Mesothelial cell of epicardium (in vitro differentiated cells): Measurements from ENCODE around the gene BICRA. TPM values are rescaled to one million over a fixed set of nuclear protein-coding genes. Genes with fewer than 3 reads are reported as not detected.
"Not testable (repeated sequence)": the region's sequence is repeated elsewhere in the genome, so short reads cannot be mapped to it uniquely, and the experiment has no call there.

ENCODE experiments used
- DNase-seq, 2 experiments: peaks; one replicate each; pipeline ENCODE4 v3.0.0; 2021; ENCODE audit warnings: low spot score in 2 of 2; ENCODE audit not compliant: unreplicated experiment in 2 of 2
- H3K27ac Mint-ChIP-seq: 2 replicates; pipeline ENCODE4 v1.8.0; 2021; ENCODE audit warnings: mixed read lengths
- H3K27me3 Mint-ChIP-seq: 2 replicates; pipeline ENCODE4 v1.8.0; 2021; ENCODE audit warnings: low read depth, mixed read lengths
- H3K36me3 Mint-ChIP-seq: 2 replicates; pipeline ENCODE4 v1.8.0; 2021; ENCODE audit warnings: mixed read lengths
- H3K4me1 Mint-ChIP-seq: 2 replicates; pipeline ENCODE4 v1.8.0; 2021; ENCODE audit warnings: mixed read lengths
- H3K4me3 Mint-ChIP-seq: 2 replicates; pipeline ENCODE4 v1.8.0; 2021; ENCODE audit warnings: mild to moderate bottlenecking, moderate library complexity, mixed read lengths
- H3K9me3 Mint-ChIP-seq: 2 replicates; pipeline ENCODE4 v1.8.0; 2021; ENCODE audit warnings: mixed read lengths
- total RNA-seq: library from RNA; stranded (reverse); gene quantifications from 3 replicates; pipeline ENCODE4 v1.2.1, GENCODE V29; 2021
- TF ChIP-seq, protein P1 (sequence below): fragments of 200-600 bp; sonication (generic); IDR thresholded peaks from one replicate; pipeline ENCODE4 v1.5.0; 2021; ENCODE audit warnings: antibody characterized with exemption; ENCODE audit not compliant: unreplicated experiment

Gene BICRA
- total RNA-seq, 1 donor from 2014 or later: 36.9 TPM

DNA sequence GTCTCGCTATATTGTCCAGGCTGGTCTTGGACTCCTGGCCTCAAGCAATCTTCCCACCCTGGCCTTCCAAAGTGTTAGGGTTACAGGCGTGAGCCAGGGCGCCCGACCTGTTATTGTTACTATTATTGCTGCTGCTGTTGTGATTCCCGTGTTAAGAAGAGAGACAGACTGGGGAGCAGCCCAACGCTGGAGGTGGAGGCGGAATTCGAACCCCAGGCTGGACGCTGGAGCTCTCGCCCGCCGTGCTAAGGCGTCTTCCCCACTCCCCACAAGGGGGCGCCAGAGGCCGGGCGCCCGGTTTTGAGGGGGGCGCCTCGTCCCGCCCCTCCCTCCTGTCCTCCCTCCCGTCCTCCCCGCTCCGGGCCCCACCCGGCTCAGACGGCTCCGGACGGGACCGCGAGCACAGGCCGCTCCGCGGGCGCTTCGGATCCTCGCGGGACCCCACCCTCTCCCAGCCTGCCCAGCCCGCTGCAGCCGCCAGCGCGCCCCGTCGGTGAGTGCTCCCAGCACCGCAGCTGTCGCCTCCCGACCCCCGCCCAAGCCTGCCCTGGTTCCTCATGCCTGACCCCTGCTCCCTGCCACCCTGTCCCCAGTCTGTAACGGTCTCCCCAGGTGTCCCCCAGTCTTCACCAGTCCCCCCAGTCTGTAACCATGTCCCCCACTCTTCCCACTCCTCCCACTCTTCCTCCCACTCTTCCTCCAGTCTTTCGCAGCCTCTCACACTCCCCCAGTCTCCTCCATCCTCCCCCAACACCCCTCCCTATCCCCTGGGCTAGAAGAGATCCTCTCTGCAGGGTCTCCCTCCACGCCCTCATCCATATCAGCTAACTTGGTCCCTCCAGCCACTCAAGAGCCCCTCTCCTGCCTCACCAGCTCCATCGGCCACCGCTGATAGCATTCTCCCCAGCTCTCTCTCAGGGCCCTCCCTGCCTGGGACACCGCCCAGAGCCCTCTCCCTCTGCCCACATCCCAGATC lies 104.4 kb downstream of the BICRA start, which contains the start of gene EHD2:
Gene EHD2 (plus strand): TSS at position 377 of the 976 bp plus-strand sequence. CDS start 3,191 bp downstream, outside the sequence.
- H3K4me1 Mint-ChIP-seq: peaks cover 8% of the 10 kb centered on the region
- H3K36me3 Mint-ChIP-seq: peaks cover 16% of the 10 kb centered on the region
- H3K27ac Mint-ChIP-seq: peak within 1 kb of the TSS; percentile 54
- peak within 1 kb of the TSS; percentile 73 for H3K4me3 Mint-ChIP-seq
- H3K27me3 Mint-ChIP-seq: peaks cover 7% of the 10 kb centered on the region
- DNase-seq: peak; percentile 41 to 75
- TF ChIP-seq, protein P1, sequence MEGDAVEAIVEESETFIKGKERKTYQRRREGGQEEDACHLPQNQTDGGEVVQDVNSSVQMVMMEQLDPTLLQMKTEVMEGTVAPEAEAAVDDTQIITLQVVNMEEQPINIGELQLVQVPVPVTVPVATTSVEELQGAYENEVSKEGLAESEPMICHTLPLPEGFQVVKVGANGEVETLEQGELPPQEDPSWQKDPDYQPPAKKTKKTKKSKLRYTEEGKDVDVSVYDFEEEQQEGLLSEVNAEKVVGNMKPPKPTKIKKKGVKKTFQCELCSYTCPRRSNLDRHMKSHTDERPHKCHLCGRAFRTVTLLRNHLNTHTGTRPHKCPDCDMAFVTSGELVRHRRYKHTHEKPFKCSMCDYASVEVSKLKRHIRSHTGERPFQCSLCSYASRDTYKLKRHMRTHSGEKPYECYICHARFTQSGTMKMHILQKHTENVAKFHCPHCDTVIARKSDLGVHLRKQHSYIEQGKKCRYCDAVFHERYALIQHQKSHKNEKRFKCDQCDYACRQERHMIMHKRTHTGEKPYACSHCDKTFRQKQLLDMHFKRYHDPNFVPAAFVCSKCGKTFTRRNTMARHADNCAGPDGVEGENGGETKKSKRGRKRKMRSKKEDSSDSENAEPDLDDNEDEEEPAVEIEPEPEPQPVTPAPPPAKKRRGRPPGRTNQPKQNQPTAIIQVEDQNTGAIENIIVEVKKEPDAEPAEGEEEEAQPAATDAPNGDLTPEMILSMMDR: peak; percentile 97
- H3K9me3 Mint-ChIP-seq: peaks cover 8% of the 10 kb centered on the region

GRCh38 chr19:47714339-47714738 lies 105.4 kb downstream of the BICRA start:
- H3K36me3 Mint-ChIP-seq: peaks cover 16% of the 10 kb centered on the region
- H3K27ac Mint-ChIP-seq: peak overlapping the region; percentile 54
- peaks cover 7% of the 10 kb centered on the region for H3K27me3 Mint-ChIP-seq
- H3K9me3 Mint-ChIP-seq: peaks cover 8% of the 10 kb centered on the region
- DNase-seq: no peak
- H3K4me3 Mint-ChIP-seq: peak overlapping the region; percentile 73
- peaks cover 17% of the 10 kb centered on the region for H3K4me1 Mint-ChIP-seq
- TF ChIP-seq, protein P1: no peak

GRCh38 chr19:47714855-47715254 lies 105.9 kb downstream of the BICRA start:
- peaks cover 21% of the 10 kb centered on the region for H3K4me1 Mint-ChIP-seq
- H3K4me3 Mint-ChIP-seq: not testable (repeated sequence)

GRCh38 chr19:47716270-47716937 lies 107.5 kb downstream of the BICRA start:
- peaks cover 8% of the 10 kb centered on the region for H3K9me3 Mint-ChIP-seq
- H3K36me3 Mint-ChIP-seq: peaks cover 16% of the 10 kb centered on the region
- no peak overlapping the region for H3K27ac Mint-ChIP-seq
- no peak overlapping the region for H3K4me3 Mint-ChIP-seq
- TF ChIP-seq, protein P1: no peak
- no peak for DNase-seq
- H3K4me1 Mint-ChIP-seq: peaks cover 28% of the 10 kb centered on the region
- H3K27me3 Mint-ChIP-seq: peaks cover 7% of the 10 kb centered on the region

More at GRCh38 chr19:47714855-47715254, 105.9 kb downstream of the BICRA start:
- H3K36me3 Mint-ChIP-seq: peaks cover 16% of the 10 kb centered on the region
- DNase-seq, H3K9me3 Mint-ChIP-seq, H3K27me3 Mint-ChIP-seq, H3K27ac Mint-ChIP-seq: not testable (repeated sequence)

DNA sequence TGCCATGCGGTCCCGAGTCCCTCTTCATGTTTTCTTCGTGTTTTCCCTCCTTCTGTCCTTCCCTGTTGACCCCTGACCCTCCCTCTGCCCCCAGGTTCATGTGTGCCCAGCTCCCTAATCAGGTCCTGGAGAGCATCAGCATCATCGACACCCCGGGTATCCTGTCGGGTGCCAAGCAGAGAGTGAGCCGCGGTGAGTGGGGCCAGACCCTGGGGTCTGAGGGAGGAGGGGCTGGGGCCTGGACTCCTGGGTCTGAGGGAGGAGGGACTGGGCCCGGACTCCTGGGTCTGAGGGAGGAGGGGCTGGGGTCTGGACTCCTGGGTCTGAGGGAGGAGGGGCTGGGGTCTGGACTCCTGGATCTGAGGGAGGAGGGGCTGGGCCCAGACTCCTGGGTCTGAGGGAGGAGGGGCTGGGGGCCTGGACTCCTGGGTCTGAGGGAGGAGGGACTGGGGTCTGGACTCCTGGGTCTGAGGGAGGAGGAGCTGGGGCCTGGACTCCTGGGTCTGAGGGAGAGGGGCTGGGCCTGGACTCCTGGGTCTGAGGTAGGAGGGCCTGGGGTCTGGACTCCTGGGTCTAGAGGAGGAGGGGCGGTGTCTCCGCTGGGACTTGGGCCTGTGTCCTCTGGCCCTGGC lies 109.6 kb downstream of the BICRA start:
- Mint-ChIP-seq H3K36me3 (peaks cover 16% of the 10 kb centered on the region), H3K4me1 (peaks cover 28% of the 10 kb centered on the region), H3K4me3 (peak overlapping the region; percentile 41), H3K27ac (peak overlapping the region; percentile 93)
- H3K9me3 Mint-ChIP-seq, H3K27me3 Mint-ChIP-seq, DNase-seq: not testable (repeated sequence)

- Mint-ChIP-seq H3K4me1 (peaks cover 24% of the 10 kb centered on the region), H3K9me3 (peaks cover 3% of the 10 kb centered on the region), H3K27ac (peak overlapping the region; percentile 93), H3K27me3 (no peaks in the 10 kb centered on the region), H3K36me3 (peaks cover 16% of the 10 kb centered on the region), H3K4me3 (peak overlapping the region; percentile 41)
- DNase-seq: peak; percentile 71 to 77
- TF ChIP-seq, protein P1: no peak
These were observed 110.3 kb downstream of the BICRA start for GRCh38 chr19:47719047-47719859.
